IMR-90 (cell line): ENCODE results near the gene FXR2. TPM values are rescaled to one million over a fixed set of nuclear protein-coding genes. Genes with fewer than 3 reads are reported as not detected.

ENCODE experiments used
- ATAC-seq: fragments of 200-7000 bp; cut with Tn5 transposase; 2 replicates; pipeline ENCODE4 v1.9.1; 2020; ENCODE audit warnings: low read depth, mild to moderate bottlenecking, moderate library complexity
- BruUV-seq: library from RNA; stranded (reverse); fragments of 400-500 nt; replicated peaks from 2 replicates; lab custom pipeline; 2021; lab: Mats Ljungman, UMichigan
- CTCF ChIA-PET: fragments of 300-600 bp; formaldehyde crosslinking; extraction: SDS; loops from one replicate; lab custom pipeline; 2021; ENCODE audit warnings: antibody characterized with exemption; lab: Yijun Ruan, JAX
- POLR2A ChIA-PET: fragments of 300-600 bp; sonication (Branson Sonifier 250); formaldehyde crosslinking; loops from one replicate; lab custom pipeline; 2022; ENCODE audit warnings: antibody characterized with exemption; ENCODE audit not compliant: unreplicated experiment; lab: Charles Lee
- DNase-seq: peaks from one replicate; pipeline ENCODE4 v3.0.0; 2013
- H2AFZ ChIP-seq: replicated peaks from 2 replicates; pipeline ENCODE3; 2013; ENCODE audit warnings: low read length, mild to moderate bottlenecking; ENCODE audit not compliant: poor library complexity
- H2AK5ac ChIP-seq: 2 replicates; pipeline ENCODE4 v1.6.1; 2013; ENCODE audit warnings: low read depth, low read length, inconsistent platforms
- H2AK9ac ChIP-seq: replicated peaks from 2 replicates; pipeline ENCODE3; 2013; ENCODE audit warnings: mild to moderate bottlenecking, low read depth, low read length, moderate library complexity; ENCODE audit not compliant: poor library complexity
- H2BK120ac ChIP-seq: 2 replicates; pipeline ENCODE4 v1.6.1; 2013; ENCODE audit warnings: low read depth, low read length, inconsistent platforms
- H2BK15ac ChIP-seq: 3 replicates; pipeline ENCODE4 v1.6.1; 2013; ENCODE audit warnings: low read depth, low read length, inconsistent platforms
- H2BK20ac ChIP-seq: 2 replicates; pipeline ENCODE4 v1.6.1; 2013; ENCODE audit warnings: low read depth, mild to moderate bottlenecking, inconsistent platforms, low read length, moderate library complexity
- H2BK5ac ChIP-seq: 2 replicates; pipeline ENCODE4 v1.6.1; 2013; ENCODE audit warnings: mild to moderate bottlenecking, low read depth, low read length, inconsistent platforms; ENCODE audit not compliant: poor library complexity, severe bottlenecking
- H3K14ac ChIP-seq: replicated peaks from 2 replicates; pipeline ENCODE4 v1.6.1; 2013; ENCODE audit warnings: low read depth, low read length, inconsistent platforms
- H3K18ac ChIP-seq: 2 replicates; pipeline ENCODE4 v1.6.1; 2013; ENCODE audit warnings: low read depth, low read length, control low read depth
- H3K23ac ChIP-seq: 2 replicates; pipeline ENCODE4 v1.6.1; 2013; ENCODE audit warnings: low read depth, low read length, inconsistent platforms
- H3K27ac ChIP-seq: 2 replicates; pipeline ENCODE4 v1.5.1; 2013; ENCODE audit warnings: mild to moderate bottlenecking, control low read depth, low read length; ENCODE audit not compliant: insufficient read depth
- H3K27me3 ChIP-seq: 2 replicates; pipeline ENCODE4 v1.6.1; 2013; ENCODE audit warnings: low read length; ENCODE audit not compliant: control insufficient read depth, insufficient read depth
- H3K36me3 ChIP-seq: 2 replicates; pipeline ENCODE4 v1.6.1; 2013; ENCODE audit warnings: low read length, mixed read lengths; ENCODE audit not compliant: control insufficient read depth, insufficient read depth
- H3K4ac ChIP-seq: 2 replicates; pipeline ENCODE4 v1.6.1; 2013; ENCODE audit warnings: low read depth, low read length, inconsistent platforms
- H3K4me1 ChIP-seq: 2 replicates; pipeline ENCODE4 v1.6.1; 2013; ENCODE audit warnings: low read length, mixed read lengths; ENCODE audit not compliant: control insufficient read depth, insufficient read depth
- H3K4me2 ChIP-seq: 2 replicates; pipeline ENCODE4 v1.6.1; 2013; ENCODE audit warnings: low read depth, mild to moderate bottlenecking, control low read depth, low read length, moderate library complexity
- H3K4me3 ChIP-seq: 2 replicates; pipeline ENCODE4 v1.5.1; 2013; ENCODE audit warnings: low read depth, mild to moderate bottlenecking, control low read depth, low read length, moderate library complexity; ENCODE audit not compliant: insufficient read depth
- H3K56ac ChIP-seq: 2 replicates; pipeline ENCODE4 v1.6.1; 2013; ENCODE audit warnings: low read length, inconsistent platforms; ENCODE audit not compliant: insufficient read depth; ENCODE audit errors: extremely low read depth
- H3K79me1 ChIP-seq, 2 experiments: 2 replicates each; pipeline ENCODE4 v1.6.1; 2013; ENCODE audit warnings: low read length in 2 of 2, inconsistent platforms in 1 of 2, low read depth in 1 of 2
- H3K9ac ChIP-seq: 2 replicates; pipeline ENCODE4 v1.6.1; 2013; ENCODE audit warnings: low read depth, low read length, control low read depth
- H3K9me1 ChIP-seq: 2 replicates; pipeline ENCODE4 v1.6.1; 2013; ENCODE audit warnings: low read length, inconsistent platforms; ENCODE audit not compliant: insufficient read depth
- H3K9me3 ChIP-seq: 2 replicates; pipeline ENCODE4 v1.6.1; 2013; ENCODE audit warnings: low read length; ENCODE audit not compliant: control insufficient read depth, insufficient read depth
- H4K20me1 ChIP-seq: 2 replicates; pipeline ENCODE4 v1.6.1; 2013; ENCODE audit warnings: low read length, inconsistent platforms; ENCODE audit not compliant: insufficient read depth
- H4K5ac ChIP-seq: 2 replicates; pipeline ENCODE4 v1.6.1; 2013; ENCODE audit warnings: mild to moderate bottlenecking, low read depth, low read length, control low read depth
- H4K8ac ChIP-seq, 2 experiments: 2 replicates each; pipeline ENCODE4 v1.6.1; 2013; ENCODE audit warnings: low read depth in 2 of 2, low read length in 2 of 2, control low read depth in 1 of 2, inconsistent platforms in 1 of 2
- H4K91ac ChIP-seq: 2 replicates; pipeline ENCODE4 v1.6.1; 2013; ENCODE audit warnings: low read depth, low read length, inconsistent platforms; ENCODE audit not compliant: insufficient read depth
- BHLHE40 ChIP-seq: fragments of 150-350 bp; IDR thresholded peaks from 2 replicates; pipeline ENCODE4 v1.6.1; 2016; ENCODE audit warnings: mild to moderate bottlenecking, low read depth, low read length
- CHD1 ChIP-seq: IDR thresholded peaks from 2 replicates; pipeline ENCODE4 v1.6.1; 2012; ENCODE audit warnings: low read depth, low read length, improper control_type of control experiment
- CTCF ChIP-seq: conservative IDR thresholded peaks from 2 replicates; pipeline ENCODE4 v1.5.1; 2012; ENCODE audit warnings: mild to moderate bottlenecking, low read depth, low read length, improper control_type of control experiment
- ELK1 ChIP-seq: fragments of 150-350 bp; IDR thresholded peaks from 2 replicates; pipeline ENCODE4 v1.6.1; 2016; ENCODE audit warnings: low read depth, mild to moderate bottlenecking, low read length, moderate library complexity, borderline replicate concordance
- FOS ChIP-seq: fragments of 150-350 bp; IDR thresholded peaks from 2 replicates; pipeline ENCODE4 v1.6.1; 2016; ENCODE audit warnings: low read depth, low read length
- MAFK ChIP-seq: IDR thresholded peaks from 2 replicates; pipeline ENCODE4 v1.6.1; 2012; ENCODE audit warnings: low read depth, low read length, improper control_type of control experiment
- MAZ ChIP-seq: IDR thresholded peaks from 2 replicates; pipeline ENCODE4 v1.6.1; 2012; ENCODE audit warnings: low read depth, mild to moderate bottlenecking, low read length, improper control_type of control experiment, moderate library complexity, borderline replicate concordance
- MXI1 ChIP-seq: IDR thresholded peaks from 2 replicates; pipeline ENCODE4 v1.6.1; 2012; ENCODE audit warnings: low read depth, mild to moderate bottlenecking, low read length, moderate library complexity, borderline replicate concordance
- NFE2L2 ChIP-seq: fragments of 150-350 bp; IDR thresholded peaks from 2 replicates; pipeline ENCODE4 v1.6.1; 2016; ENCODE audit warnings: low read depth, mild to moderate bottlenecking, low read length
- POLR2A ChIP-seq: IDR thresholded peaks from 2 replicates; pipeline ENCODE4 v1.6.1; 2012; ENCODE audit warnings: mild to moderate bottlenecking, low read depth, low read length
- RAD21 ChIP-seq: IDR thresholded peaks from 2 replicates; pipeline ENCODE4 v1.6.1; 2012; ENCODE audit warnings: low read length, improper control_type of control experiment
- RCOR1 ChIP-seq: IDR thresholded peaks from 2 replicates; pipeline ENCODE4 v1.6.1; 2012; ENCODE audit warnings: mild to moderate bottlenecking, low read length, improper control_type of control experiment; ENCODE audit not compliant: insufficient replicate concordance
- RFX5 ChIP-seq: IDR thresholded peaks from 2 replicates; pipeline ENCODE4 v1.8.0; 2012; ENCODE audit warnings: low read depth, mild to moderate bottlenecking, low read length, moderate library complexity
- SMC3 ChIP-seq: fragments of 150-350 bp; IDR thresholded peaks from 2 replicates; pipeline ENCODE4 v1.6.1; 2016; ENCODE audit warnings: low read depth, mild to moderate bottlenecking, antibody characterized with exemption, low read length, moderate library complexity
- USF2 ChIP-seq: fragments of 150-350 bp; IDR thresholded peaks from 2 replicates; pipeline ENCODE4 v1.6.1; 2017; ENCODE audit warnings: mild to moderate bottlenecking, antibody characterized with exemption, low read length, low read depth
- WGBS, 2 experiments: methylation state at CpG; one replicate each; pipeline versions ENCODE4 v1.1.5 to v1.1.7; 2013; ENCODE audit warnings: missing lambda C conversion rate in 2 of 2; ENCODE audit not compliant: insufficient read length in 1 of 2; ENCODE audit errors: extremely low coverage in 2 of 2; 5-methylcytosine and 5-hydroxymethylcytosine counted together
- dilution Hi-C: fragments of 300-500 bp; cut with HindIII; formaldehyde crosslinking; loops from one replicate; pipeline ENCODE4 v1.14.3; 2018; ENCODE audit warnings: low sequenced_read_pairs; ENCODE audit not compliant: unreplicated experiment
- in situ Hi-C: fragments of 300-500 bp; cut with MboI; formaldehyde crosslinking; loops from 3 replicates; pipeline ENCODE4 v1.14.3; 2019; ENCODE audit warnings: low sequenced_read_pairs, inconsistent platforms, mixed read lengths
- intact Hi-C: fragments of 100-400 bp; cut with micrococcal nuclease; formaldehyde crosslinking; loops from 2 replicates; pipeline ENCODE4 v1.10.0; 2022
- polyA plus RNA-seq, 3 experiments: library from polyadenylated mRNA; depleted of rRNA; stranded (reverse); fragments of >200 nt; gene quantifications; 2 replicates each; pipeline ENCODE4 v1.2.3, GENCODE V29; 2012; ENCODE audit warnings: low replicate concordance in 1 of 3
- total RNA-seq: library from RNA; depleted of rRNA; stranded (reverse); fragments of >200 nt; gene quantifications from 2 replicates; pipeline ENCODE4 v1.2.3, GENCODE V29; 2012

Gene FXR2
- total and polyA plus RNA-seq, 2 of the 4 experiments (the other 2 are of a cell fraction), result 39.1 to 55.9 TPM

- no peaks in the 10 kb centered on the region for H3K9me3 ChIP-seq
- in situ Hi-C loops, result no loop called here
- BruUV-seq, result no TSS peak
- peaks cover 7% of the 10 kb centered on the region for H3K4me1 ChIP-seq
- H4K20me1 ChIP-seq, result peaks cover 35% of the 10 kb centered on the region; the same call in 1 of the 2 replicates
- WGBS, 2 experiments, result 0% methylated on average over 6 of the region's 28 CpGs; no CpG with 5 or more reads in 1 of the 2 experiments
- no peak for TF ChIP-seq POLR2A
- no peak for TF ChIP-seq MAZ
- no peak for TF ChIP-seq SMC3
- no peak for TF ChIP-seq RAD21
- no peak for TF ChIP-seq MAFK
- no peak for TF ChIP-seq CTCF
- no peak for TF ChIP-seq USF2
- TF ChIP-seq NFE2L2, result no peak
- no peak for TF ChIP-seq ELK1
- no peak for TF ChIP-seq MXI1
- TF ChIP-seq BHLHE40, result no peak
- TF ChIP-seq RFX5, result no peak
- no peak for TF ChIP-seq CHD1
- TF ChIP-seq FOS, result no peak
- no peak for TF ChIP-seq RCOR1
- H3K27ac ChIP-seq, result peak overlapping the region; percentile 38
- DNase-seq (no peak), ATAC-seq (no peak)
- peak overlapping the region; percentile 30; the same call in 1 of the 2 replicates for H2BK120ac ChIP-seq
- no peaks in the 10 kb centered on the region; the same call in 1 of the 2 replicates for H3K27me3 ChIP-seq
- H3K4me3 ChIP-seq, result peak overlapping the region; percentile 47
- H4K91ac ChIP-seq, result no peak overlapping the region
- H3K9ac ChIP-seq, result peak overlapping the region; percentile 60
- no peak overlapping the region for H2BK20ac ChIP-seq
- H4K8ac ChIP-seq, result peak overlapping the region in 1 of 2 experiments; percentile 97
- CTCF ChIA-PET, result interaction anchor here (0.6 to 2.2 kb wide), 8 partner anchors 12 to 499 kb away, joined by 3 to 14 read pairs (median 4); partner anchors contain the start of genes SAT2 and TP53
- peak overlapping the region; percentile 71; the same call in 1 of the 2 replicates for H3K4ac ChIP-seq
- peak overlapping the region; percentile 68 for H2AK9ac ChIP-seq
- POLR2A ChIA-PET, result interaction anchor here (0.5 to 1.0 kb wide), 4 partner anchors 11 to 71 kb away, joined by 3 to 8 read pairs (median 5); partner anchors contain the start of gene MPDU1
- H4K5ac ChIP-seq, result peak overlapping the region; percentile 54
- 0 out of 2 replicates have a peak overlapping the region, but pooled peaks have one; percentile 3 for H3K18ac ChIP-seq
- no peak overlapping the region for H2AK5ac ChIP-seq
- no peak overlapping the region for H2BK15ac ChIP-seq
- H2BK5ac ChIP-seq, result peak overlapping the region; percentile 67
- intact Hi-C loops, result loop anchor here (2.0 kb wide), 1 partner anchor 71 kb away; the partner anchor contains the start of gene TP53
- H3K14ac ChIP-seq, result peak overlapping the region; percentile 73
- H3K23ac ChIP-seq, result no peak overlapping the region
- dilution Hi-C loops, result no loop called here
- 0 out of 2 replicates have a peak overlapping the region, but pooled peaks have one; percentile 44 for H3K56ac ChIP-seq
- H3K36me3 ChIP-seq, result peaks cover 4% of the 10 kb centered on the region; the same call in 1 of the 2 replicates
- peak overlapping the region; percentile 73 for H3K4me2 ChIP-seq
- peak overlapping the region; percentile 96 for H2AFZ ChIP-seq
- H3K79me1 ChIP-seq, result peaks cover 25 to 37% of the 10 kb centered on the region in 2 experiments
- H3K9me1 ChIP-seq, result peaks cover 16% of the 10 kb centered on the region
These were observed 609 bp upstream of the FXR2 start for GRCh38 chr17:7615265-7615747.
